Fibroblast of skin of left biceps (primary cell): ENCODE data around the gene TNFRSF21.

Experiments used
- DNase-seq, 2 experiments: peaks; one replicate each; pipeline ENCODE4 v3.0.0-alpha.2; 2013; ENCODE audit warnings: low read depth in 2 of 2

Gene TNFRSF21

DNA sequence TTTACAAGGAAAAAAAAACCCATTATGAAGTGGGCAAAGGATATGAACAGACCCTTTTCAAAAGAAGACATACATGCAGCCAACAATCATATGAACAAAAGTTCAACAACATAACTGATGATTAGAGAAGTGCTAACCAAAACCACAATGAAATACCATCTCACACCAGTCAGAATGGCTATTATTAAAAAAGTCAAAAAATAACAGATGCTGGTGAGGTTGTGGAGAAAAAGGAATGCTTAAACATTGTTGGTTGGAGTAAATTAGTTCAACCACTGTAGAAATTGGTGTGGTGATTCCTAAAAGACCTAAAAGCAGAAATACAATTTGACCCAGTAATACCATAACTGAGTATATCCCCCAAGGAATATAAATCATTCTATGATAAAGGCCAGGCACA, 86.5 kb downstream of the TNFRSF21 start:
- peak in 1 of 2 experiments; percentile 26 for DNase-seq

DNA sequence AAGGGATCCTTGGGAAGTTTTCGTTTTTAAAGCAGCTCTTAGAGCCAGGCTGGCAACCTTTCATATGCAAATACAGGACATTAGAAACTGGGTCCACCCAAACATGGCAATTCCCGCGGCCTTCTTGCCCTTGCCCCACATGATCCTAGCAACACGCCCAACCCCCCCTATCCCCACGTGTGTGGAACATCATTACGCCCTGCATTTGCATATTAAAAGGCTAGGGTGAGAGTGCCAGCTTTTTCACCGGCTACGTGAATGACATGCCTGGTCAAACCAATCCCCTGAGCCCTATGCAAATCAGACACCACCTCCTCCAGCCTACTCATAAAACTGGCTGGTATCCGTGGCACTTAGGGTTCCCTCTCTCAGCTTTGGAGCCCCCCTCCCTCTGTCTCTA, 88.1 kb downstream of the TNFRSF21 start:
- no peak for DNase-seq

DNA sequence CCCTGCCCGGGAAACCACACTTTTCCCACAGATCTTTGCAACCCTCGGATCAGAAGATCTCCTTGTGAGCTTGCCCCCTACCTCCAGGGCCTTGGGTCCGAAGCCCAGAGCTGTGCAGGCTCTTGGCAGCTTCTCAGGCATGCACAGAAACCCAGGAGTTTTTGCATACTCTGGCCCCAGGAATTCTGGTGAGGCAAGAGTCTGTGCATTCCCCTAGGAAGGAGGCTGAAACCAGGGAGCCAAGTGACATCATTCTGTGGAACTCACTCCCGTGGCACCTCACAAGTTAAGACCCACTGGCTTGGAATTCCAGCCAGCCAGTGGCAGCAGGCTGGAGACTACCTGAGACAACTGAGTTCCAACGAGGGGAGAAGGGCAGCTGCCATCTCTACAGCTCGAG, 100.1 kb downstream of the TNFRSF21 start:
- DNase-seq = peak in 1 of 2 experiments; percentile 8

DNA sequence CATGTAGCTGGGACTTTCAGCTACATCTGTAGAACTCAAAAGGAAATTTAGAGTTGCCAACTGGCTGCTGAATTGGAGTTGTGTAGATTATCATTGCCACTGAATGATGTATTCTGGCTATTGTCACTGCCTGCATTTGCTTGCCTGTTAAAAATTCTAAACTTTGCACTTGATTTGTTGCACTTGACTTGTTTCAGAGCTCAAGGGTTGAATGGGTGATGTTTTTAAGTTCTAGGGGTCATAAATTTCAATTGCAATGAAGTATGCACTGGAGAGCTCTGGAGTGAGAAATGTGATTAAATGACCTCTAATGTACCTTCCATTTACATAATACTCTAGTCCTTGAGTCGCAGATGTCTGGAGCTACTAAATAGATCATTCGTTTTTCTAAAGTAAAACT, 102.4 kb downstream of the TNFRSF21 start:
- no peak for DNase-seq

DNA sequence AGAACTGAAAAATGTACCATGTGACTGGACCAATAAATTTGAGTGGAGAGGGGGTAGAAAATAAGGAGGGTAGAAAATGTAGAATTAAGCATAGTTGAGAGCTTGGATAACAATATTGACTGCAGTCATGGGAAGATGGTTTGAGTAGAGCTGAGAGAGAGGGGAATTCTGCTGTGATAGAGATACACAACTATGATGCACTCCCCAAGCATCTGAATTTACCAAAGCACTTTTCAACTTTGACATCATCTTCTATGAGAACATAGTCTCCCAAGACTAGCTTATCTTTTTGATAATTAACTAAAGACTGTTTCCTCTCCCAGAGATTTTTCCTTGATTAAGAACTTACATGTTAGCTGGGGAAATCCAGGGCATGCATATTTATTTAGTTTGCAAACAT, 103.1 kb downstream of the TNFRSF21 start:
- no peak for DNase-seq

DNA sequence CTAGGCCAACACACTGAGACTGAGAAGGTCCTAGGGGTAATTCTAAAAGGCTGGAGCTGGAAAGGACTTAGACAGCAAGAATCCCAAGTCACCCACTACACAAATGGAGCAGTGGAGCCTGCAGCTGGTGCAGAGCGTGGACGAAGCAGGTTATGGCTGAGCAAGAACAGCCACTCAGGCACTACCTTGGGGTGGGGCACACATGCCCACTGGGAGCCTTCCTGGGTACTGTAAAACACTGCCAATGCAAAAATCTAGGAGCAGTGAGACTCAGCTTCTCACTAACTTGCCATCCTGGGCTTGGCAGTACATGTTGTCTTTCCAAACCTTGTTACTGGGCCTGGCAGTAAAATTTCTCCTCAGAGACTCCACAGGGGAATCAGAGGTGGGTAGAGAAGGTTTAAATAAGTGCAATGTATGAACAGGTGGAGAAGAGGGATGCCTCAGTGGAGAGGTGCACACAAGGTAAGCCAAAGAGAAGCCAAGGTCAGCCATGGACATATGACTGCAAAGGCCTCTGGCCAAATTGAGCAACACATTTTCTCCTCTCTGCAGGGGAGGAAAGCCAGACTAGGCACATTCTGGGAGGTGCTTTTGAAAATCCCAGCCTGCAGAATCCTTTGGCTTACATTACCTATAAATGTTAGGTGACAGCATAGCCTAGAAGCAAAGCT, 105.6 kb downstream of the TNFRSF21 start:
- no peak for DNase-seq

DNA sequence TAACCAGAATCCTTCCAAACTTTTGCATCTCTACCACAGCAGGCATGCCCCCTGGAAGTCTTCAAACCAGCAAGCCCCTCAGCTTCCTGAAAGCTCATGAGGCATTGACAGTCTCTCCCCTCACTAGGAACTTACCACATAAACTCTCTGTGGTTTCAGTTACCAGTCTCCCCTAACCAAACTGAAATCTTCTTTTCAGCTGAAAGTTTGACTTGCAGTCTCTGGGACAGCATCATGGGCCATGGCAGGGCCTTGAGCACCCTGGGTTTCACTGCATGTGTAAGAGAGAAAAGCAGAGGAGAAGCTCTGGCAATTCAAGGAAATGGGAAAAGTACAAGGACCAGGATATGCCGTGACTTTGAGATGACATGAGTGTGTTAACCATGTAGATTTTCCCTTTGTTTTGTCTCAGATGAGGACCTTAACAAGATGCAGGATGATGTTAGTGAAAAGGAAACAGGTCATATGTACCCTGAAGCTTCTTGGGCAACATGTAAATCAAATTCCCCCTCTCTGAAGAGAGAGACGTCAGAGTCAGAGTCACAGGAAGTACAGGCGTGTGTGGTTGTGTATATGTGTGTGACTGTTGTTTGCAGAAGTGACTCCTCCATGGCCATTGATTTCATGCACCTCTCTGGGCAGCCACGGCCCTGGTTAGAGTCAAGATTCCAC, 106.3 kb downstream of the TNFRSF21 start:
- DNase-seq = no peak

DNA sequence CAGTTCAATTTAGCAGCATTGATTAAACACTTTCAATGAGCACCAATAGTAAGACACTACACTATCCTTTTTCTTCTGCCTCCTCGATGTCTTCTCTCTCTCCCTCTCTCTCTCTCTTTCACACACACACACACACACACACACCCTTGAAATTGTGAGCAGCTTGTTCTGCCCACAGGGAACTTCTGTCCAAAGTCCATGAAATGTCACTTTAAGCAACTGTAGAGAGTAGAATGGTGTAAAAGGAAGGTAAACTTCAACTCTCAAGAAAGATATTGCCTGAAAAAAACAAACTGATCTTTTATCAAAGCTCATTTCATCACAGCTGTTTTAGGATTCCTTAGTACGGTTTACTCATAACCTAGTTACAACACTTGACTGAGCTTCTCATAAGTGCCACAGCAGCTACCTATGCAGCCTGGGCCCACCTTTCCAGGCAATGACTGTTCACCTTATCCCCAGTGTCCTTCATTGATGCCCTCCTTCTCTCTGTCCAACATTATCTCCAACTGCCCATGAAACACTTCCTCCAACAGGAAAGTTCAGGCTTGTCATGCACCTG, 107.0 kb downstream of the TNFRSF21 start:
- no peak for DNase-seq

DNA sequence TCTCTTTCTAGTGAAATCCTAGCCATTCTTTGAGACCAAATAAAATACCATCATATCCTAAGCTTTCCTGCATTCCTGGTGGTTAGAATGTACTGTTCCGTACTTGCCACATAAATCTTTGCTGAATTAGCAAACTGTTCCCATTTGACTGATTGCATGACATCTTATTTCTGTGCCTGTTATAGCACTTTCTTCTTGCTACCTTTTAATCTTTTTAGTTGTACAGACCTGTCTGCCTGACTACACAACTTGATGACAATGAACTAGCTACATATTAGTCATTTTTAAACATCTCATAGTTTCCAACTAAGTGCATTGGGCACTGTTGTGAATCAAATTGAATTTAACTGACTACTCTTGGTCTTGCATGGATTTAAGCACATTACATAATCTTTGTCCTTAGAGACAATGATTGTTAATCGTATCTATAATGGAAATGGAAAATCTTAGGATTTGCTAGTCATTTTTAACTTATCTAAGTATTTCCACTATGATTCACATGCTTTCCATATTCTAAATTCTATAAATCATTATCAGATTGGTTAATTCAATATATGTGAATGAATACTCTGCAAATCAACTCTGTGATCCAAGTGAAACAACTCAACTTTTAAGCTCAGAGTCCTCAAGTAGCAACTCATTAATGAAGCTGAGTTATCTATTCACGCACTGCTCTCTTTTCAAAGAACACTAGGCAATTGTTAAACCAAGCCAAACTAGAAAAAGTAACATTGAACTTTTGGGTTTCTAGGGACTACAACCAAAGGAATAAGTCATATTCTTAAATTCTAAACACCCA, 109.0 kb downstream of the TNFRSF21 start:
- DNase-seq = no peak

DNA sequence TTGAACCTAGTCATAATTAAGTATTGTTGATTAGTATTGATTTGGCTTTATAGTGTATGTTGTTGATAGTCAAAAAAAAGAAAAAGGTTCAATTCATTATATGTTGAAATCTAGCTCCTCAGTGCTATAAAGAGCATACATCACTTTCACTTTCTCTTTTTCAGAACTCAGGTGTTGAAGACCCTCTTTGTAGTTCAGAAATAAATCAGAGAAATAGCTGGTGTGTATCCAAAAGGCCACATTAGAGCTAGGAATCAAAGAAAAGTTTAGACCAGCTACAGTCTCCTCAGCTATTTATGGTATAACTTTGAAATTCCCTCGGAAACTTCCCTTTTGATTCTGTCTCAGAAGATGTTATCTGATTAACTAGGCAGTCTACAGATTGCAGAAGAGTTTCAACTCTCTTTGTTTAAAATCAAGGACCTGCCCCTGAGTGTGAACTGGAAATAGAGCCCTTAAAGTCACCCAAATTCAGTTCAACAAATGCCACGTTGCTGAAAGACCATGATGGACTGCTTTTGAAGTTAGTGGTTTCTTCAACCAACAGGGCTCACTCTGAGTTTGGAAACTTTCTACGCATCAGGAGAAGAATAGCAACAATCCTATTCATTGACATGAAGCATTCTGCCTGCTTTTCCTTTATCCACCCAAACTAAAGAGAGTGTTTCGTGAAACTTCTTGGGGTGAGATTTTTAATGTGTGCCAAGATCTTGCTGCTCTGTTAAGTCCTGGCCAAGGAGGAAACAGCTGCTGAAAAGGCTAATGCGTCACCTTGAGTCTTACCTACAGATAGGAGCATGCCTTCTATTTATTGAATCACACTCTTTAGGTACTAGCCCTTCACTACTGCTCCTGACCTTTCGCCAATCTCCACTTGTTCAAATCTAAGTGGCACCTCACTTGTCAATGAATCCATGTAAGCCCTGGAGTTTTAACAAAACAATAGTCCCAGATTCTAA, 111.7 kb downstream of the TNFRSF21 start:
- no peak for DNase-seq

DNA sequence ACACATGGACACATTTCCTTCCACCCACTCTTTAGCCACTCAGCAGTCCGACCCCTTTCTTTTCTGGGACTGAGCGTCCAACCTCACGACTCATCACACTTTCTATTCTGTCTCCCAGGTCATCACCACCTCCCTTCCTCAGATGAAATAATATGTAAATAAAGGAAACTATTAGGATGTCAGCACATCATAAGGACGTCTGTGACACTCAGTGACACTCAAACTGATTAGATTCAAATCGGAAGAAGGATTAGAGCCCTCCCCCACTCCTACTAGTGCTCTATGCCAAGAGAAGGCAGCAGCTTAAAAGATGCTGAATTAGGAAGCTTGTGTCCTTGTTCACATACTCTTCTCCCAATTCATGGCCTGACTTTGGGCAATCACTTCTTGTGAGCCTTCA, 113.6 kb downstream of the TNFRSF21 start:
- no peak for DNase-seq

DNA sequence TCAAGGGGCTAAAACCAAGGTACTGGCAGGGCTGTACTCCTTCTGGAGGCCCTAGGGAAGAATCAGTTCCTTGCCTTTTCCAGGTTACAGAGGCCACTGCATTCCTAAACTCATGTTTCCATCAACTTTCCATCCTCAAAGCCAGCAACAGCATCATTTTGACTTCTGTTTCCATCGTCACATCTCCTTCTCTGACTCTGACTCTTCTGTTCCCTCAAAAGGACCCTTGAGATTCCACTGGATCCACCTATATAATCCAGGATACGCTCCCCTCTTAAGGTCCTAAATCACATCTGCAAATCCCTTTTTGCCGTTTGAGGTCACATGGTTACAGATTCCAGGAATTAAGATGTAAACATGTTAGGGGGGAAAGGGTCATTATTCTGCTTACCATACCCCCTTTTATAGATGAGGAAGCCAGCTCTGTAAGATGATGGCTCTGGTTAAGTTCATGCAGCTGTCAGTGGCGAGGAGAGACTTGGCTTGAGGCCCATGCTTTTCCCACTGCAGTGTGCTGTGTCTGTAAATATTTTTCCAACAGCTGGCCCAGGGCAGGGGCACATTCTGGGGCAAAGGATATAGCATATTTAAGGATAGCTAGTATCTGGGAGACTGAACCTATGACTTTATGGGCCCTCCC, 114.6 kb downstream of the TNFRSF21 start:
- DNase-seq = no peak

DNA sequence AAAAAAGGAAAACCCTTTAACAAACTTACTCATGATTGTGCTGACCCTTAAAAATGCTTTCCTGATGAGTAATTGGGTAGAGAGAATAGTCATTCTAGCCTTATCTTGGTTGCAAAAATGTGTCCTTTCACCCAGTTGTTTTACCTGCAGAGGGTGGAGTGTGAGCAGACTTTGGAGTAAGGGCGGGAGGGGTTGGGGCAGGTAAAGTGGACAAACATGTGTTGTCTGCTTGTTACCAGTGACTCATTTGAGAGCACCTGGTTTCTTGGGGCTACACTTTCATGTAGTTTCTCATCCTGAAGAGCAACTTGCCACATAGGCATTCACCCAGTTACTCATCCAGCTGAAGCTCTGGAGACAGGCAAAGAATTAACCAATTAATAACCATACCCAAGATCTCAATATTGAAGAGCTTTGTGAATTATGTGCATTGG, 121.1 kb downstream of the TNFRSF21 start:
- no peak for DNase-seq

DNA sequence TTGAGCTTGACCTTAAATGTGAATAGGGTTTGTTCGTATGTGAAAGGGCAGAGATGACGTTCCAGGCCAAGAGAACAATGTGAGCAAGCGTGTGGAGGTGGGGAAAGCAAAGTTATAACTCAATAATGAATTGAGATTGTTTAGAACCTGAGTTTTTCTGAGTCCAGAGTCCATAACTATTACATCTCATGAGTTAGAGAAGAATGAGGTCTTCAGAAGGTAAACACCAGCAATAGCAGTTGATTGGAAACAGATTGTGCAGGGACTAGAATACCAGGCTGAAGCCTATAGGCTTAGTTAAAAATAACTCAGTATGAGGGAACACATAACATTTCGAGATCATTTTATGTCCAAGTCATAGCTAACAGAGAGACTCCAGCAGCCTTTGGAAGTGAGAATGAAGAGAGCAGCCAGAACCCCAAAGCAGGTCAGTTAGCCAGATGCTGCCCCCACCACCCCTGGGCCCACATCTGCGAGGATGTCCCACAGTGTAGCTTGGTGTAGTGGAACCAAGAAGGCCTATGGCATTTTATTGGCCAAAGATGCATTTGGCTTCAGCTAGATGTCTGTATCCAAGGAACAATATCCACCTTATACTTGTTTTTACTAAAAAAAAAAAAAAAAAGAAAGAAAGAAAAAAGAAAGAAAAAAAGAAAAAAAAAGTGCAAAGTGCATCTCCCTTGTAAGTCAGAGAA, 121.7 kb downstream of the TNFRSF21 start:
- DNase-seq = peak; percentile 53 to 69

DNA sequence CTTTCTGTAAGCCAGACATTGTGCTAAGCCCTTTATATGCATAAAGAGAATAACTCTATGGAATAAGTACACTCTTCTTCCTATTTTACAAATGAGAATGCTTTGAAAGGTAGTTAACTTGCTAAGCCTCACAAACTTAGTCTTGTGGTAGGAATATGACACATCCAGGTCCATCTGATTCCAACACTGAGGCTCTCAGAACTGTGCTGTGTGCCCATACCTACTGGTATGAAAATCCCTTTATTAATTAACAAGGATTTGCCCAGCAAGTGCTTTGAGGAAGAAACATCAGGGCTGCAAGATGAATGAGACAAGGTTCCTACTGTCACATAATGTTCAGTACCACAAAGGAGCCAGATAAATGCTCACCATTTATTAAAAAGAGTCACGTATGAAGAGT, 122.6 kb downstream of the TNFRSF21 start:
- DNase-seq = no peak

DNA sequence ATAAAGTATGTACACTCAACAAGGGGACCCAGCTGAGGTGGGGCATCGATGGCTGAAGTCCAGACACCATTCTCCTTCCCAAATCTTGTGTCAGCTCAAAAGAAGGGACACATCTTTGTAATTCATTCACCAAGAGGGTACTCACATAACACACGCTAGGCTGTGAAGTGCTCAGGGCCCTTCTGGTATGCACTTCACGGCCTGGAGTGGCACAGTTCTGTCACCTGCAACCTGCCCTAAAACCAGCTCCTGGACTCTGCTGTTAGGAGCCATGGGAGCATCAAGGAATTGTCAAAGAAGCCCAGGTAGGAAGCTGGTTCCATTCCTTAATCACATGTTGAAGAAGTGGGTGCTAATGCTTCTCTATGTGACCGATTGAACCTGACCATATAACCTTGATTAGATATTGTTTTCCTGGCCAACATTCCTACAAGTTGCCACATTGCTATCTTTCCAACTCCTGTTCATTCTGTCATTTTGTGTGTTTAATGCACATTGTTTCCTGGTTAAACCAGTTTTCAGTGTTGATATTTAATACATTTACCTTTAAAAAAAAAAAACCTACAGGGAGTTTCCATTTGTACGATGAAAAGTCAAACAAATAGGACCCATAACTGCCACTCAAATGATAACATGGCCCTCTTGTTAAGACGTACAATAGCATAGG, 127.3 kb downstream of the TNFRSF21 start:
- DNase-seq = no peak

DNA sequence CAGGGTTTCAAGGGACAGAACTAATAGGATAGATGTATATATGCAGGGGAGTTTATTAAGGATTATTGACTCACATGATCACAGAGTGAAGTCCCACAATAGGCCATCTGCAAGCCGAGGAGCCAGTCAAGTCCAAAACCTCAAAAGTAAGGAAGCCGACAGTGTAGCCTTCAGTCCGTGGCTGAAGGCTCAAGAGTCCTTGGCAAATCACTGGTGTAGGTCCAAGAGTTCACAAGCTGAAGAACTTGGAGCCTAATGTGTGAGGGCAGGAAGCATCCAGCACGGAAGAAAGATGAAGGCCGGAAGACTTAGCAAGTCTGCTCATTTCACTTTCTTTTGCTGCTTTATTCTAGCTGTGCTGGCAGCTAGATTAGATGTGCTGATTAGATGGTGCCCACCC, 128.0 kb downstream of the TNFRSF21 start:
- no peak for DNase-seq
